Endothelial cell of umbilical vein (primary cell): Measurements from ENCODE around the gene TRAPPC11.

Source experiments
- CTCF ChIP-seq, 2 donors: IDR thresholded peaks; 1 replicate in 1 of 2; 2 replicates in 1 of 2; pipeline ENCODE4 v1.5.1; 2011; ENCODE audit warnings: low read length in 2 of 2, mild to moderate bottlenecking in 2 of 2, moderate library complexity in 2 of 2, control low read depth in 1 of 2, inconsistent platforms in 1 of 2, low read depth in 1 of 2; ENCODE audit not compliant: insufficient read depth in 1 of 2; ENCODE audit errors: extremely low read depth in 1 of 2
- MYC ChIP-seq: IDR thresholded peaks from one replicate; pipeline ENCODE4 v1.6.1; 2011; ENCODE audit warnings: mild to moderate bottlenecking, low read depth, low read length
- POLR2A ChIP-seq: IDR thresholded peaks from 2 replicates; pipeline ENCODE4 v1.6.1; 2012; ENCODE audit warnings: low read depth, mild to moderate bottlenecking, control low read depth, low read length
- POLR2AphosphoS5 ChIP-seq: IDR thresholded peaks from 2 replicates; pipeline ENCODE4 v1.6.1; 2012; ENCODE audit warnings: low read depth, mild to moderate bottlenecking, control low read depth, low read length, moderate library complexity; ENCODE audit not compliant: insufficient read depth

DNA sequence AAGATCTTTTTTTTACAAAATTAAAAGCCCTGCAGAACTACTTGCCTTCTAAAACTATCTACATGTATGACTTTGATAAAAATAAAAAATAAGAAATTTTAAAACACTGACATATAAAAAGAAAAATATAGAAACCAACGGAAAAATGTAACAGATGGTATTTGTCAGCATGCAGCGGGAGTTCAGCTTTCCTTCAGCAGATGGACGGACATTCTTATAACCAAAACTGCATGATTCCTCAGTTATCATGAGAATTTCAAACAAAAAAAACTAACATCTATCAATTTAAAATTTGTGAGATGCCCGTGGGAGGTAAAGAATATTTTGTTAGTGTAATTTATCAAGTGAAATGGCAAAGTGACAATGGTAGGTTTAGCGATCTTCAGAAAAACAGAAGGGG, 23.4 kb upstream of the TRAPPC11 start:
- TF ChIP-seq CTCF (IDR thresholded peaks at IDR 0.05; ENCODE audit: extremely low read depth in 1 of 2, insufficient read depth in 1 of 2, low read depth in 1 of 2, low read length in 2 of 2) = no peak
- no peak for TF ChIP-seq POLR2AphosphoS5
- no peak for TF ChIP-seq MYC
- TF ChIP-seq POLR2A = no peak
